ENCODE data around the gene PARP1.

DNA sequence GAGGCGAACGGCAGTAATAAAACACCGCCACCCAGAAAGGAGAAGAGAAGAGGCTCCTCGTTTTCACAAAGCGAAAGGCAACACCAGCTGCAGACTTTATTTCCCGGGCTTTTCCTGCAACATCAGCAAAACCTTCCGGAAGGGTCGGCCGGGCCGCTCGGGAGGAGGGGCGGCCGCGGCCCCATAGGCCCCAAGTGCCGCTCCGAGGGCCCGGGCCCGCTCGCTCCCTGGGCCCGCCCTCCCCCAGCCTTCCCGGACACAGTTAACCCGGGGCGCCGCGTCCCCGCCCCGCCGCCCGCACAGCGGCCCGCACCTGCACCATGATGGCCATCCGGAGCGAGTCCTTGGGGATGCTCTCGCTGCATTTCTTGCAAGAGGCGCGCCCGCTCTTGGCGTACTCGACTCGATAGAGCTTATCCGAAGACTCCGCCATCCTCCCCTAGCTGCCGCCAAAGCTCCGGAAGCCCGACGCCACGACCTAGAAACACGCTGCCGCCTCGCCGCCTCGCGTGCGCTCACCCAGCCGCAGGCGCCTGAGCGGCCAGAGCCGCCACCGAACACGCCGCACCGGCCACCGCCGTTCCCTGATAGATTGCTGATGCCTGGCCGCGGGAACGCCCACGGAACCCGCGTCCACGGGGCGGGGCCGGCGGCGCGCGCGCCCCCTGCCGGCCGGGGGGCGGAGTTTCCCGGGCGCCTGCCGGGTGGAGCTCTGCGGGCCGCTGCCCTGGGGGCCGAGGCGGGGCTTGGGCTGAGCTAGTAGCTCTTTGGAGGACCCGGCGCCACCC lies at the start of gene PARP1:
- no peak for TF ChIP-seq MAX (IDR thresholded peaks at IDR 0.05)
- TF ChIP-seq, protein P1, sequence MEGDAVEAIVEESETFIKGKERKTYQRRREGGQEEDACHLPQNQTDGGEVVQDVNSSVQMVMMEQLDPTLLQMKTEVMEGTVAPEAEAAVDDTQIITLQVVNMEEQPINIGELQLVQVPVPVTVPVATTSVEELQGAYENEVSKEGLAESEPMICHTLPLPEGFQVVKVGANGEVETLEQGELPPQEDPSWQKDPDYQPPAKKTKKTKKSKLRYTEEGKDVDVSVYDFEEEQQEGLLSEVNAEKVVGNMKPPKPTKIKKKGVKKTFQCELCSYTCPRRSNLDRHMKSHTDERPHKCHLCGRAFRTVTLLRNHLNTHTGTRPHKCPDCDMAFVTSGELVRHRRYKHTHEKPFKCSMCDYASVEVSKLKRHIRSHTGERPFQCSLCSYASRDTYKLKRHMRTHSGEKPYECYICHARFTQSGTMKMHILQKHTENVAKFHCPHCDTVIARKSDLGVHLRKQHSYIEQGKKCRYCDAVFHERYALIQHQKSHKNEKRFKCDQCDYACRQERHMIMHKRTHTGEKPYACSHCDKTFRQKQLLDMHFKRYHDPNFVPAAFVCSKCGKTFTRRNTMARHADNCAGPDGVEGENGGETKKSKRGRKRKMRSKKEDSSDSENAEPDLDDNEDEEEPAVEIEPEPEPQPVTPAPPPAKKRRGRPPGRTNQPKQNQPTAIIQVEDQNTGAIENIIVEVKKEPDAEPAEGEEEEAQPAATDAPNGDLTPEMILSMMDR (IDR thresholded peaks at IDR 0.05; ENCODE audit: low read depth, low read length, missing input control) = peak; percentile 75
- no peak for TF ChIP-seq RXRA (IDR thresholded peaks at IDR 0.05)
- no peak for TF ChIP-seq ATF3 (IDR thresholded peaks at IDR 0.05)

Data from liver (tissue), 3 donors.